ENCODE results near the gene PIGU. TPM values are rescaled to one million over a fixed set of nuclear protein-coding genes. Genes with fewer than 3 reads are reported as not detected.
A peak's percentile ranks its signal among the peaks of the same experiment; 100 is the strongest.
"Not testable (repeated sequence)": the region's sequence is repeated elsewhere in the genome, so short reads cannot be mapped to it uniquely, and the experiment has no call there.

The PIGU gene
- total and polyA plus RNA-seq, 8 donors, result 0.45 to 21.3 (median 10.3) TPM

GRCh38 chr20:34522969-34523871, 153.7 kb downstream of the PIGU start:
- peaks cover 42 to 95% (median 70%) of the 10 kb centered on the region in 4 donors for H3K4me1 ChIP-seq
- no peak for TF ChIP-seq POLR2A (IDR thresholded peaks at IDR 0.05)
- no peak for TF ChIP-seq POLR2AphosphoS5 (IDR thresholded peaks at IDR 0.05)
- peak in 5 of 7 experiments; percentile 10 to 45 (median 15) for TF ChIP-seq CTCF (IDR thresholded peaks at IDR 0.05)
- TF ChIP-seq EP300 (IDR thresholded peaks at IDR 0.05), result no peak

GRCh38 chr20:34519841-34520240, 157.1 kb downstream of the PIGU start:
- Histone ChIP-seq H3K4me1 (peaks cover 34 to 90% (median 65%) of the 10 kb centered on the region in 4 donors), H3K36me3 (peaks cover 0 to 34% (median 21%) of the 10 kb centered on the region in 4 donors)
- H3K4me3 ChIP-seq; H3K27me3 ChIP-seq; H3K9me3 ChIP-seq; DNase-seq; intact Hi-C loops (cut with DNase I; ENCODE audit: low total_unique reads); H3K27ac ChIP-seq: not testable (repeated sequence)
- 83 to 90% (median 87%) methylated on average over 10 of the region's 10 CpGs for WGBS, 5 donors

More at GRCh38 chr20:34522969-34523871, 153.7 kb downstream of the PIGU start:
- WGBS, 5 donors, result 46 to 51% (median 48%) methylated on average over 16 to 17 of the region's 17 CpGs
- Histone ChIP-seq H3K27me3 (no peaks in the 10 kb centered on the region), H3K27ac (peak overlapping the region; percentile 8 to 84 (median 77)), H3K36me3 (peaks cover 14 to 51% (median 36%) of the 10 kb centered on the region in 4 donors), H3K4me3 (no peak overlapping the region), H3K9me3 (no peaks in the 10 kb centered on the region)
- DNase-seq, result peak; percentile 49 to 80
- intact Hi-C loops (cut with DNase I; ENCODE audit: low total_unique reads), result no loop called here

- DNase-seq; intact Hi-C loops (cut with DNase I; ENCODE audit: low total_unique reads); H3K4me3 ChIP-seq; H3K9me3 ChIP-seq; H3K27me3 ChIP-seq; H3K27ac ChIP-seq: not testable (repeated sequence)
- peaks cover 0 to 34% (median 19%) of the 10 kb centered on the region in 4 donors for H3K36me3 ChIP-seq
- WGBS, 5 donors, result 91 to 95% (median 93%) methylated on average over 7 of the region's 7 CpGs
- peaks cover 30 to 87% (median 61%) of the 10 kb centered on the region in 4 donors for H3K4me1 ChIP-seq
These were observed 158.0 kb downstream of the PIGU start for GRCh38 chr20:34518863-34519262.

- Histone ChIP-seq H3K27me3 (no peaks in the 10 kb centered on the region), H3K4me1 (peaks cover 15 to 70% (median 45%) of the 10 kb centered on the region in 4 donors), H3K9me3 (no peaks in the 10 kb centered on the region), H3K36me3 (peaks cover 0 to 31% (median 22%) of the 10 kb centered on the region in 4 donors), H3K27ac (peak overlapping the region in 4 of 5 donors; percentile 95 to 96 (median 95)), H3K4me3 (peak overlapping the region; percentile 71 to 79 (median 76))
- no peak for DNase-seq
- intact Hi-C loops (cut with DNase I; ENCODE audit: low total_unique reads), result no loop called here
- 0 to 1% (median 1%) methylated on average over 3 of the region's 3 CpGs for WGBS, 5 donors
- TF ChIP-seq CTCF (IDR thresholded peaks at IDR 0.05), result no peak
- no peak for TF ChIP-seq POLR2AphosphoS5 (IDR thresholded peaks at IDR 0.05)
- no peak for TF ChIP-seq EP300 (IDR thresholded peaks at IDR 0.05)
These were observed 159.8 kb downstream of the PIGU start for GRCh38 chr20:34517114-34517505.

- Histone ChIP-seq H3K27me3 (no peaks in the 10 kb centered on the region), H3K4me3 (peak within 1 kb of the TSS; percentile 71 to 79 (median 76)), H3K4me1 (peaks cover 13 to 63% (median 42%) of the 10 kb centered on the region in 4 donors), H3K36me3 (peaks cover 0 to 33% (median 24%) of the 10 kb centered on the region in 4 donors), H3K27ac (peak within 1 kb of the TSS; percentile 88 to 96 (median 95)), H3K9me3 (no peaks in the 10 kb centered on the region)
- peak; percentile 98 for DNase-seq
- TF ChIP-seq CTCF (IDR thresholded peaks at IDR 0.05), result no peak
- peak; percentile 60 to 95 (median 94) for TF ChIP-seq POLR2AphosphoS5 (IDR thresholded peaks at IDR 0.05)
- peak in 2 of 4 donors; percentile 52 to 64 for TF ChIP-seq POLR2A (IDR thresholded peaks at IDR 0.05)
- TF ChIP-seq EP300 (IDR thresholded peaks at IDR 0.05), result no peak
- intact Hi-C loops (cut with DNase I; ENCODE audit: low total_unique reads), result no loop called here
- WGBS, 5 donors, result 0 to 1% (median 0%) methylated on average over 27 to 59 of the region's 59 CpGs
These were observed 160.4 kb downstream of the PIGU start, which contains the start of gene DYNLRB1 for GRCh38 chr20:34516247-34517113. TSS of gene DYNLRB1 (plus strand) at chr20:34516422. CDS start at chr20:34516459, 37 bp downstream.

Data from stomach (tissue), 9 donors.